GM19025 (cell line): ENCODE results near the gene MCU.
"Not testable (repeated sequence)": the region's sequence is repeated elsewhere in the genome, so short reads cannot be mapped to it uniquely, and the experiment has no call there.

ENCODE experiments used
- ATAC-seq: cut with Tn5 transposase; IDR thresholded peaks from one replicate; pipeline ENCODE4 v1.9.1; 2021; ENCODE audit warnings: mild to moderate bottlenecking, low read depth, moderate library complexity; ENCODE audit not compliant: unreplicated experiment

The MCU gene

DNA sequence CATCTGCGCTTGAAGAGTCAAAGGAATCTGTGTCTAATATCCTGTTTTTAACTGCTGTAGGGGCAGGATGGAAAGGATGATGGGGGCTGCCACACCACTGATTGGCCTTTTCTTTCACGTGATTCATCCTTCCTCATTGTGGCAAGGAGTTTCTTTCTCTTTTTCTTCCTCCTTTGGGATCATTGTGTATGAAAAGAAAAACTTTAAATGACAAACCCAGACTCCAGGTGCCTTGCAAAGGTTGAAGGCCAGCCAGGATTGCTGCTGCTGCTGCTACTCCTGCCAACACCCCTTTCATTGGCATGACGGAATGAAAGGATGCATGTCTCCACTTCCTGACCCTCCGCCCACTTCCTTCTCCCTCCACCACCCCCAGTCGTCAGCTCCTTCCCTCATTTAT is 195.1 kb downstream of the MCU start:
- no peak for ATAC-seq

DNA sequence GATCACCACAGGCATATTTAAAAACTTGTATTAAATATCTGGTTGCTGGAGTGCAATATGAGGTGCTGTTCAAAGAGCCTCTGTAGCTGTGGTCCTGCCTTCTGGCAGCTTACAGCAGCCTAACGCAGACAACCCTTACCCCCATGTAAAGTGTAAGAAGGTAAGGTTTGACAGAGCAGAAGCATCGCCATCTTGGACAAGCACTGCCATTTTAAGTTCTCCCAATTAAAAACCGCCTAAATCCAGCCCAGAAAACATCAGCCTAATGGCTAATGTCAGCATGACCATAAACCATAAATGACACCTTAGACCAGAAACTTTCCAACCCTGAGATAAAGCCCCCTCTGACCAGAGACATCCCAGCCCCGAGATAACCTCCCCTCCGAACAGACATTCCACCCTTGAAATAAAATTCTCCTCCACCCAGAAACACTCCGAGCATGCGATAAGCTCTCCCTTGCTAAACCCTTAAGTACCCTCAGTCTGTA is 196.3 kb downstream of the MCU start:
- ATAC-seq: no peak

DNA sequence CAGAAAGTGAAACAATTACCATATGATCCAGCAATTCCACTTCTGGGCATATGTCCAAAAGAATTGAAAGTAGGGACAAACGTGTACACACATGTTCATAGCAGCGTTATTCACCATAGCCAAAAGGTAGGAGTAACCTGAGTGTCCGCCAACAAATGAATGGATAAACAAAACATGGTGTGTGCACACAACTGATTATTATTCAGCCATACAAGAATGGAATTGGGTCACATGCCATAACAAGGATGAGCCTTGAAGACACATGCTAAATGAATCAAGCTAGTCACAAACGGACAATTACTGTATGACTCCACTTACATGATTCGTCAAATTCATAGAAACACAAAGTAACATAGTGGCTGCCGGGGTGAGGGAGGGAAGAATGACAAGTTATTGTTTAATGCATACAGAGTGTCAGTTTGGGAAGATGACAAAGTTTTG is 197.5 kb downstream of the MCU start:
- no peak for ATAC-seq

DNA sequence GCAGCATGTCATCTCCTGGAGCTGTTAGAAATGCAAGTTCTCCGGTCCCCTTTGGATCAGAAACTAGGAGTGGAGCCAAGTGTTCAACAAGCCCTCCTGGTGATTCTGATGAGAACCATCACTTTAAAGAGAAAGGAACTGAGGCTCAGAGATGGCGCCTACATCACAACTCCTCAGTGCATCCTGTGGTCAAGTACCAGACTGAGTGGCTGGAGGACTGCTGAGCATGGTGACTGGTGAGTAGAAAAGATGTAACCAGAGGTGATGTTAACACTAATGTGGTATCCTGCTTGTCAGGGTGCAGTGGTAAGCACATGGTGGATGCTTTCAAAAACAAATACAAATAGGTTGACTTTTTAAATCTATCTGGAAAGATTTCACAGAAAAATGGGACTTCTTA is 198.1 kb downstream of the MCU start:
- ATAC-seq: no peak

DNA sequence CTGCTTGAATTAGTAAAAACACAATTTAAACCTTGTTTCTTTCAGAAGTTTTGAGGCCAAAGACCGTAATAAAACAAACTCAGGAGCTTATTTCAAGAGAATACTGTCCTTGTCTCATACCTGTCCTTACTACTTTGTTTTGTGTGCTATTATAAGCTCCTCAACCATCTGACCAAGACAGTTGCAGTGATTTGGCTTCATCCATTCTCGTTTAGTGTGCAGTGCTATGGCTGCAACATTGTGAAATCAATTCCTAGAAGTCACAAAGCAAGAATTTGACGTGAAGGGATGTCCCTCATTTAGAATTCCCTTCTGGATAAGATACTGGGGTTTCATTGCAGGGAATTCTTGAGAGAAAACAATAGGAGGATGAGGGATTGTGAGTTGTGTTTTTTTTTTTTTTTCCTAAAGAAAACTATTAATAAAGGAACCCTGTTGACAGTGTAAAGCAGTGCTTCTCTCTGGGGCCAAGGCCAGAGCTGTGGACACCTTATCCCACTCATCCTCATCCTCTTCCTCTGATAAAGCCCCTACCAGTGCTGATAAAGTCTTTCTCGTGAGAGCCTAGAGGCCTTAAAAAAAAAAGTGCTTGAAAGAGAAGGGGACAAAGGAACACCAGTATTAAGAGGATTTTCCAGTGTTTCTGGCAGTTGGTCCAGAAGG is 201.3 kb downstream of the MCU start, which contains the start of gene OIT3:
TSS of gene OIT3 (plus strand) at position 604 of the 663 bp plus-strand sequence. CDS start 60 bp downstream, outside the sequence.
- ATAC-seq: no peak

DNA sequence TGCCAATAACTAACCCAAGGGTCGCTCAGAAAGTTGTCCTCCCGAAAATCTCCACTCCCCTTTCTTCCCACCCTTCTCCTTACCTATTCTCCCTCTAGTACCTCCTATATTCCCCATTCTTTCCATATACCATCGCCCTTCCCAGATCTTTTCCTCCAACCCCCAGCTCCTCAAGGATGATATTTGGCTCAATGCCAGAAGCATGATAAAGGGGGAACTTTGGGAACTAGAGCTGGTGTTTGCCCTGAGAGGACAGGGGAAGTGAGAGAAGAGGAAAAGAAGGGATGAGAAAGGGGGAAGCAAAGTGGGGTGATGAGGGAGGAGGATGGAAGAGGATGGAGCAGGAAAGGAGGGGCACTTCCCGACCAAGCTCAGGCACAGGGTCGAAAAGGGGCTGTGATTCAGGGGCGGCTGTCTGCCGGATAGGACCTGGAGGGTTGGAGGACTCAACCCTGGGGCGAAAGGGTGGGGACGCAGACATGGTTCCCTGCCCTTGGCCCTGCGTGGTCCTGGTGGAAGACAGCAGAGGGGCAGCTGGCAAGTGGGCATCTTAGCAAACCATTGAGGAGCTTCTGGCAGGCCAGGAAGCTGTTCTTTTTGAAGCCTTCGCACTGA is 203.4 kb downstream of the MCU start:
- no peak for ATAC-seq

DNA sequence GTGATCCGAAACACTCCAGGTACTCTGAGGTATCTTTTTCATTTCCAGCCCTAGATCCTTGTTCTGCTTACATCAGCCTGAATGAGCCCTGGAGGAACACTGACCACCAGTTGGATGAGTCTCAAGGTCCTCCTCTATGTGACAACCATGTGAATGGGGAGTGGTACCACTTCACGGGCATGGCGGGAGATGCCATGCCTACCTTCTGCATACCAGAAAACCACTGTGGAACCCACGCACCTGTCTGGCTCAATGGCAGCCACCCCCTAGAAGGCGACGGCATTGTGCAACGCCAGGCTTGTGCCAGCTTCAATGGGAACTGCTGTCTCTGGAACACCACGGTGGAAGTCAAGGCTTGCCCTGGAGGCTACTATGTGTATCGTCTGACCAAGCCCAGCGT is 206.7 kb downstream of the MCU start:
- no peak for ATAC-seq

DNA sequence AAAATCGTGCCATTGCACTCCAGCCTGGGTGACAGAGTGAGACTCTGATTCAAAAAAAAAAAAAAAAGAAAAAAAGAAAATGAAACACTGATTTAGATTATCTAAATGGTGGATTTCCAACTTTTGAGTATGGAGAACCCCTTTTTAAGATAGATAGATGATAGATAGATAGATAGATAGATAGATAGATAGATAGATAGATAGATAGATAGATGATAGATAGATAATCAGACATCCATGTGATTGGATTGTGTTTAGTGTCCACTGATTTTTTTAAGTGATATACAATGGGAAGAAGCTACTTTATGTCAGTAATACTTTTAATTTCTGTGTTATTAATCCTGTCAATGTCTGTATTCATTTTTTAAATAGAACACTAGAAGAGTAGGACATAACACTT is 207.6 kb downstream of the MCU start:
- no peak for ATAC-seq

DNA sequence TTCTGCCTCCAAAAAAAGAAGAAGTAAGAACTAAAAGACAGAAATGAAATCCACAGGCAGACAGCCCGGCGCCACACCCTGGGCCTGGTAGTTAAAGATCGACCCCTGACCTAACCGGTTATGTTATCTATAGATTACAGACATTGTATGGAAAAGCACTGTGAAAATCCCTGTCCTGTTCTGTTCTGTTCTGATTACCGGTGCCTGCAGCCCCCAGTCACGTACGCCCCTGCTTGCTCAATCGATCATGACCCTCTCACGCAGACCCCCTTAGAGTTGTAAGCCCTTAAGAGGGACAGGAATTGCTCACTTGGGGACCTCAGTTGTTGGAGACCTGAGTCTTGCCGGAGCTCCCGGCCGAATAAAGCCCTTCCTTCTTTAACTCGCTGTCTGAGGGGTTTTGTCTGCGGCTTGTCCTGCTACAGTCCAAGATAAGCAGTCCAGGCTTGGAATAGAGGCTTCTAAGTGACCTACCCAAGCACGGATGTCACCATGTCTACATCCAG is 212.1 kb downstream of the MCU start:
- ATAC-seq: not testable (repeated sequence)

DNA sequence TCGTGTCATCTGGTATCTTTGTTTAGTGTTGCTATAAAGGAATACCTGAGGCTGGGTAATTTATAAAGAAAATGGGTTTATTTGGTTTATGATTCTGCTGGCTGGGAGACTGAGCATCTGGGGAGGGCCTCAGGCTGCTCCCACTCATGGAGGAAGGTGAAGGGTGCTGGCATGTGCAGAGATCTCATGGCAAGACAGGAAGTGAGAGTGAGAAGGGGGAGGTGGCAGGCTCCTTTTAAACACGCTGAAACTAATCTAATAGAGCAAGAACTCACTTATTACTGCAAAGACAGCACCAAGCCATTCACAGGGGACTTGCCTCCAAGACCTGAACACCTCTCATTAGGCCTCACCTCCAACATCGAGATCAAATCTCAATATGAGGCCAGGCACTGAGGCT is 212.9 kb downstream of the MCU start:
- ATAC-seq: no peak

DNA sequence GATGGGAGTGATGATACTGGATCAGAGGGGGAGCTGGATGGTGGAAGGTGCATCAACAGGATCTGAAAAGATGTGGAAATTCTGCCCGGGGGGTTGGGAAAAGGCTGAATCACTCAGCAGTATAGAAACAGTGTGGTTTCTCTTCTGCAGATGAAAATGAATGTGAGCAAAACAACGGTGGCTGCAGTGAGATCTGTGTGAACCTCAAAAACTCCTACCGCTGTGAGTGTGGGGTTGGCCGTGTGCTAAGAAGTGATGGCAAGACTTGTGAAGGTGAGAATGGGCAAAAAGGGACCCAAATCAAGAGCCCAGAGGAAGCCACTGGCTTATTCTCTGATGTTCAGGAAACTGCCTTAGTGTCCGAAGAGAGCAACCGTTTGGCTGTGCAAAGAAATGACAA is 214.5 kb downstream of the MCU start:
- no peak for ATAC-seq

DNA sequence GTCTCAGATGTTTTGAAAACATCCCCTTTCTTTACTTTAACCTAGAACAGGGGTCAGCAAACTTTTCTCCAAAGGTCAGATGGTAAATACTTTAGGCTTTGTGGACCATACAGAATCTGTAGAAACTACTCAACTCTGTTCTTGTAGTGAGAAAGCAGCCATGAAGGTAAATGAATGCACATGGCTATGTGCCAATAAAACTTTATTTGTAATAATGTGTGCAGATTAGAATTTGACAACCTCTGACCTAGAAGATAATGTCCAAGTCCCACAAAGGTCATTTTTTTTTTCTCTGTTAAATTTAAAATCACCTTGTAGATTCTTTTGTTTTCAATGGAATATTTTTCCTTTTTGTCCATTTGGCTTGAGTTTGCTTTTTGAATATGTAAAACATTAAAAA is 218.8 kb downstream of the MCU start:
- ATAC-seq: no peak

DNA sequence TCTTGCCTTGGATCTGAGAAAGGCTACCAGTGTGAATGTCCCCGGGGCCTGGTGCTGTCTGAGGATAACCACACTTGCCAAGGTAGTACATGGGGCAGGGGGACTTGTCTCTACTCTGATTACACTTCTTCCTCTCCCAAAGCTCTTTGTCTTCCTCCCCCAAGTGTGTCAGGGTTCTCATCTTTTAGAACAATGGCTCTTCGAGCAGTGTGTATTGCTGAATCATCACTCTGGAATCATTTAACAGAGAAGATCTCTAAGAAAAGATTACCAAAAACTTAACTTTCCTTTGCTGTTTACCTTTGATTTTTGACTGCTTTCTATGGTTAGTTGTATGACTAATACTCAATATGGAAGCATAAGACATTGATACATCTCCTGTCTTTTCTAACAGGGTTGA is 219.8 kb downstream of the MCU start:
- ATAC-seq: no peak

DNA sequence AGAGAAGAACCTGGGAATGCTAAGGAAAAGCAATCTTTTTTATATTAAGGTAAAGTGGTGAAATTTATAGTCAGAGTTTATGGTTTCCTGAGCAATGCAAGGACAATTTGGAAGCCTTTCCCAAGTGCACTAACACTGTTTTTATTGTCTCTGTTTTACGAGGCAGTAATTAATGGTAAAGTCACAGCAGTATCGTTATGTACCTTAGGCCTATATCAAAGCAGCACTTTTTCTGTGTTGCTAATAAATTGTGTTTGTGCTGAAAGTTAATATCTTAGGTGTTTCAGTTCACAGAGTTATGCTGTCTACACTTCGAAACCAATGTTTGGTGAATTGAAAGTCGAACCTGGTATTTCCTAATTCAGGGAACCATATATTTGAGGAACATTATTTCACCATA is 220.8 kb downstream of the MCU start:
- ATAC-seq: no peak

DNA sequence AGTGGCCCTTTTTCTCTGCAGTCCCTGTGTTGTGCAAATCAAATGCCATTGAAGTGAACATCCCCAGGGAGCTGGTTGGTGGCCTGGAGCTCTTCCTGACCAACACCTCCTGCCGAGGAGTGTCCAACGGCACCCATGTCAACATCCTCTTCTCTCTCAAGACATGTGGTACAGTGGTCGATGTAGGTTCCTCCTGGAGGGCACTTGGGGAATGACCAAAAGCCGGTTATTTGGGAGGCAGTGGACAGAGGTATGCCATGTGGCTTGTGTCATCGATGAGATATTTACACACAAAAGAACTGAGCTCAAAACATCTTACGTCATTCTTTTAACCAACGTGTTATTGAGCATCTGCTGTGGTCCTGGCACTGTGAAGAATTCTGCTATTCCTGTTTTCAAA is 221.3 kb downstream of the MCU start:
- no peak for ATAC-seq

DNA sequence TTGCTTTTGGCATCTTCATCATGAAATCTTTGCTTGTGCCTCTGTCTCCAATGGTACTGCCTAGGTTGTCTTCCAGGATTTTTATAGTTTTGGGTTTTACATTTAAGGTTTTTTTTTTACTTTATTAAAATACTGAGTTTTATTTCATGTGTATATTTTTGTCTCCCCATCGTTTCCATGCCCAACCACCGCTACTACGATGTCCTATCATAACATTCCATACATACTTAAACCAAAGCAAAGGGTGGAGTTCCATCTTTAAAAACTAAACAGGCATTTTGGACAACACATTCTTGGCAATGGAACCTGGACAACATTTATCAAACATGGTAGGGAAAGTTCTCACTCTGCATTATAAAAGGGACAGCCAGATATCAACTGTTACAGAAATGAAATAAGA is 225.3 kb downstream of the MCU start:
- ATAC-seq: not testable (repeated sequence)

DNA sequence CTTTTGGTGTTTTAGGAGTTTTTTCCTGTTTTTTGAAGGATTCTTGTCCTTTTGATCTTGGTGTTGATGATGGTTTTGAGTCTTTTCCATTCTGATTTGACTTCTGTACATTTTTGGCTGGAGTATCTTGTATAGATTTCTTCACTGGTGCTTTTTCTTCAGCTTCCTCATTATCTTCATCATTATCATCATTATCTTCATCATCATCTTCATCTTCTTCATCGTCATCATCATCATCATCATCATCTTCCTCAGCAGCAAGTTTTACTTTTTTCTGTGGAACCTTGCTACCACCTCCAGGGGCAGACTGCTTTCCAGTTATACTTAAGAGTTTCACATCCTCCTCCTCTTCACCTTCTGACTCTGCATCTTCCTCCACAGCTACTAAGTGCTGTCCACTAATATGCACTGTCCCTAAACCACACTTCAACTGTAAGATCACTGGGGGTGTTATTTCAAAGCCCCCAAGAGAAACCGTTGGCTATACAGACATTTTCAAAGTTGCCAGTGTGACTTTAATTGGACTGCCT is 225.9 kb downstream of the MCU start:
- ATAC-seq: not testable (repeated sequence)

DNA sequence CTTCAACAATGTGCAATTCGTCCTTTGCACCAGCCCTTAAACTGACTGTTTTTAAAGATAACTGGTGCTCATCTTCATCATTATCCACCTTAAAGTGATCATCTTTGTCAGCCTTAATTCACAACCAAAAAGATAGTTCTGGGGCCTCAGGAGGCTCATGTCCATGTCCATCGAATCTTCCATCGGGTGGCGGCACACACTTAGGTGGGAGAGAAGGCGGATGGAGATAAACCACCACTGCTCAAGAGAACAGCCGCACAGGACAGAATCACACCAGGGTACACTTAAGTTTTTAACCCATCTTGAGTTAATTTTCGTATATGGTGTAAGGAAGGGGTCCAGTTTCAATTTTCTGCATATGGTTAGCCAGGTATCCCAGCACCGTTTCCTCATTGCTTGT is 226.4 kb downstream of the MCU start:
- ATAC-seq: no peak

DNA sequence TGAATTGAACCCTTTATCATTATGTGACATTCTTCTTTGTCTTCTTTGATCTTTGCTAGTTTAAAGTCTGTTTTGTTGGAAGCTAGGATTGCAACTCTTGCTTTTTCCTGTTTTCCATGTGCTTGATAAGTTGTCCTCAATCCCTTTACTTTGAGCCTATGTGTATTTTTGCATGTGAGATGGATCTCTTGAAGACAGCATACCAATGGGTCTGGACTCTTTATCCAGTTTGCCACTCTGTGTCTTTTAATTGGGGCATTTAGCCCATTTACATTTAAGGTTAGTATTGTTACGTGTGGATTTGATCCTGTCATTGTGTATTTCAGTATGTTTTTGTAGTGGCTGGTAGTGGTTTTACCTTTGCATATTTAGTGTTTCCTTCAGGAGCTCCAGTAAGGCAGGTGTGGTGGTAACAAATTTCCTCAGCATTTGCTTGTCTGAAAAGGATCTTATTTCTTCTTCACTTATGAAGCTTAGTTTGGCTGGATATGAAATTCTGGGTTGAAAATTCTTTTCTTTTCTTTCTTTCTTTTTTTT is 229.3 kb downstream of the MCU start:
- not testable (repeated sequence) for ATAC-seq

DNA sequence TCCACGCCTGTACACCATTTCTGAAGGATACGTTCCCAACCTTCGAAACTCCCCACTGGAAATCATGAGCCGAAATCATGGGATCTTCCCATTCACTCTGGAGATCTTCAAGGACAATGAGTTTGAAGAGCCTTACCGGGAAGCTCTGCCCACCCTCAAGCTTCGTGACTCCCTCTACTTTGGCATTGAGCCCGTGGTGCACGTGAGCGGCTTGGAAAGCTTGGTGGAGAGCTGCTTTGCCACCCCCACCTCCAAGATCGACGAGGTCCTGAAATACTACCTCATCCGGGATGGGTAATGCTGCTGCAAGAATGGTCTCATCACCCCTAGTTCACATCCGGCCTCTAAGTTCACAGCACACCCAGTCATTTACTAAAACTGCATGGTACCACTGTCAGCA is 232.4 kb downstream of the MCU start:
- ATAC-seq: no peak

DNA sequence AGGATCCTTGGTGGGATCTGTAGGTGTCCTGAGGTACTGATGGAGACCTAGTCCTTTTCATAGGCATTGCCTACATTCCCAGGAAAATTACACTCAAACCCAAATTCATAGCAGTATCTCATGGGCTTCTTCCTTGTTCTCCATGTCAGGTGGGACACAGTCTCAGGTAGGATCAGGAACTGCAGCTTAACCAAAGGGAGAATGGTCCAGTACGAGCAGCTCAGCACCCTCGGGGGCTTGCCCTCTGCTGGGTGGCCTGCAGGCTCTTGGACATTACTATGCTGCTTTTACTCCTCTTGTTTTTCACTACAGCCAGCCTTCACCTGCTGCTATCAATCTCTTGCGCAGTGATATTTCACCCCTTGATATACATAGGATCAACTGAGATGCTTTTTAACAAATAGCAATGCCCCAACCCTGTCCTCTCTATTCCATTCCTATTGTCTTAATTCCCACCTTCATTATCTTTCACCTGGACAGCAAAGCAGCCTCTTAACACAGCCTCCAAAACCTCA is 234.1 kb downstream of the MCU start:
- no peak for ATAC-seq
